Measurements from ENCODE around the gene ZNF680. TPM values are rescaled to one million over a fixed set of nuclear protein-coding genes. Genes with fewer than 3 reads are reported as not detected.
"Not testable (repeated sequence)": the region's sequence is repeated elsewhere in the genome, so short reads cannot be mapped to it uniquely, and the experiment has no call there.

ZNF680 gene
- total RNA-seq, 3 donors from 2014 or later, result 16.2 to 50.3 (median 34.1) TPM

- H3K27me3 ChIP-seq, result no peaks in the 10 kb centered on the region
- H3K36me3 ChIP-seq, result no peaks in the 10 kb centered on the region
- no peak for DNase-seq (ENCODE audit: low spot score in 2 of 2)
- H3K4me3 ChIP-seq, result no peak overlapping the region
- intact Hi-C loops (cut with DNase I; ENCODE audit: low total_unique reads), result no loop called here
- no peak overlapping the region for H3K27ac ChIP-seq
- no peaks in the 10 kb centered on the region for H3K4me1 ChIP-seq
- TF ChIP-seq POLR2AphosphoS5 (IDR thresholded peaks at IDR 0.05) (no peak), POLR2A (IDR thresholded peaks at IDR 0.05) (no peak), CTCF (IDR thresholded peaks at IDR 0.05) (no peak)
- peaks cover 0 to 12% of the 10 kb centered on the region in 2 donors for H3K9me3 ChIP-seq
These were observed 28.1 kb upstream of the ZNF680 start for GRCh38 chr7:64590971-64591370.

- TF ChIP-seq POLR2AphosphoS5 (IDR thresholded peaks at IDR 0.05) (no peak), POLR2A (IDR thresholded peaks at IDR 0.05) (no peak), CTCF (IDR thresholded peaks at IDR 0.05) (no peak)
These were observed 19.3 kb upstream of the ZNF680 start for GRCh38 chr7:64581926-64582894.

GRCh38 chr7:64581391-64581790, 18.5 kb upstream of the ZNF680 start:
- H3K36me3 ChIP-seq, result no peaks in the 10 kb centered on the region
- no peak for DNase-seq (ENCODE audit: low spot score in 2 of 2)
- no peak for TF ChIP-seq POLR2A (IDR thresholded peaks at IDR 0.05)
- TF ChIP-seq CTCF (IDR thresholded peaks at IDR 0.05), result no peak
- no peak for TF ChIP-seq POLR2AphosphoS5 (IDR thresholded peaks at IDR 0.05)
- H3K27ac ChIP-seq, result no peak overlapping the region
- peaks cover 3 to 7% of the 10 kb centered on the region in 2 donors for H3K9me3 ChIP-seq
- intact Hi-C loops (cut with DNase I; ENCODE audit: low total_unique reads), result no loop called here
- H3K4me3 ChIP-seq, result no peak overlapping the region
- H3K4me1 ChIP-seq, result no peaks in the 10 kb centered on the region
- no peaks in the 10 kb centered on the region for H3K27me3 ChIP-seq

More at GRCh38 chr7:64581926-64582894, 19.3 kb upstream of the ZNF680 start:
- H3K4me1 ChIP-seq, result no peaks in the 10 kb centered on the region
- H3K9me3 ChIP-seq, result peaks cover 2 to 11% of the 10 kb centered on the region in 2 donors
- no peaks in the 10 kb centered on the region for H3K27me3 ChIP-seq
- no peak overlapping the region for H3K4me3 ChIP-seq
- no peaks in the 10 kb centered on the region for H3K36me3 ChIP-seq
- intact Hi-C loops (cut with DNase I; ENCODE audit: low total_unique reads), result no loop called here
- DNase-seq (ENCODE audit: low spot score in 2 of 2), result no peak
- H3K27ac ChIP-seq, result no peak overlapping the region

GRCh38 chr7:64574540-64575099, 11.7 kb upstream of the ZNF680 start:
- H3K4me1 ChIP-seq, result no peaks in the 10 kb centered on the region
- peaks cover 0 to 9% of the 10 kb centered on the region in 2 donors for H3K9me3 ChIP-seq
- peak; percentile 47 to 67 for DNase-seq (ENCODE audit: low spot score in 2 of 2)
- H3K4me3 ChIP-seq, result peak overlapping the region; percentile 30 to 57 (median 48)
- no peaks in the 10 kb centered on the region for H3K36me3 ChIP-seq
- no peak for TF ChIP-seq CTCF (IDR thresholded peaks at IDR 0.05)
- no peak for TF ChIP-seq POLR2AphosphoS5 (IDR thresholded peaks at IDR 0.05)
- no peak for TF ChIP-seq POLR2A (IDR thresholded peaks at IDR 0.05)
- H3K27ac ChIP-seq, result no peak overlapping the region
- intact Hi-C loops (cut with DNase I; ENCODE audit: low total_unique reads), result no loop called here
- no peaks in the 10 kb centered on the region for H3K27me3 ChIP-seq

- intact Hi-C loops (cut with DNase I; ENCODE audit: low total_unique reads); H3K27ac ChIP-seq; H3K9me3 ChIP-seq; H3K27me3 ChIP-seq; DNase-seq (ENCODE audit: low spot score in 2 of 2); H3K36me3 ChIP-seq; H3K4me1 ChIP-seq: not testable (repeated sequence)
- peak overlapping the region; percentile 31 to 81 (median 57) for H3K4me3 ChIP-seq
These were observed 7.4 kb upstream of the ZNF680 start for GRCh38 chr7:64570284-64570605.

Measured in breast epithelium (tissue), 4 donors.